GM21526 (cell line): ENCODE results near the gene TMEM150B.
"Not testable (repeated sequence)": the region's sequence is repeated elsewhere in the genome, so short reads cannot be mapped to it uniquely, and the experiment has no call there.

Source experiments
- ATAC-seq: cut with Tn5 transposase; IDR thresholded peaks from one replicate; pipeline ENCODE4 v1.9.1; 2021; ENCODE audit warnings: moderate library complexity; ENCODE audit not compliant: unreplicated experiment, low FRiP score

Gene TMEM150B

GRCh38 chr19:55339889-55340783 is 15.0 kb upstream of the TMEM150B start:
- ATAC-seq = no peak

GRCh38 chr19:55339105-55339888 is 14.2 kb upstream of the TMEM150B start, which contains the start of gene KMT5C:
TSS of gene KMT5C (plus strand) at chr19:55339876. CDS start at chr19:55341937, 2,061 bp downstream.
- peak; percentile 77 for ATAC-seq

DNA sequence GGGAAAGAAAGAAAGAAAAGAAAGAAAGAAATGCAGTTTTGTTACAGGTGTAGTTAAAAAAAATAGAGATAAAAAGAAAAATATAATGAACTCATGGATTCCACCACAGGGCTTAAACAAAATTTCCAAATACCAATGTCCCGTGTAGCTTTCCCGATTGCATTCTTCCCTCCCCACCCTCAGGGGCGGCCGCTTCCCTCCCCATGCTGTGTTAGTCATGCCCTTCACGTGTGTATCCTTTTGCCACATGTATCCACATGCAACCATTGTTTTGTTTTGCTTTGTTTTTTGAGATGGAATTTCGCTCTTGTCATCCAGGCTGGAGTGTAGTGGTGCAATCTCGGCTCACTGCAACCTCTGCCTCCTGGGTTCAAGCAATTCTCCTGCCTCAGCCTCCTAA is 11.0 kb upstream of the TMEM150B start:
- ATAC-seq = no peak

DNA sequence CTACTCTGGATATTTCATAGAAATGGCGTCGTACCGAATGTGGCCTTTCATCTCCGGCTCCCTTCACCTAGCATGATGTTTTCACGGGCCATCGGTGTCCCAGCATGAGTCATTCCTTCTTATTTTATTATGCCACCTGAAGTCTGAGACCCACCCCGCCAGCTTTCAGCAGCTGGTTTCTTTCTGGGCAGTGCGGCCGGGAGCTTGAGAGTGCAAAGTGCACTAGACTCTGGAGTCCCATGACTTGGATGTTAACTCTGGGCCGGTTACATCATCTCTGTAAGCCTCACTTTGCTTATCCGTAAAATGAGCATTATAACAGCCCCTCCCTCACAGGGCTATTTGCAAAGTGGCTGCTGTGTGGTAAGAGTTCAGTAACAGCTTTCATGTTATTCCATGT is 8.7 kb upstream of the TMEM150B start:
- no peak for ATAC-seq

- ATAC-seq = not testable (repeated sequence)
These were observed 4.7 kb upstream of the TMEM150B start for GRCh38 chr19:55329791-55330190.

GRCh38 chr19:55328774-55329318 is 3.7 kb upstream of the TMEM150B start:
- not testable (repeated sequence) for ATAC-seq

- no peak for ATAC-seq
These were observed 479 bp downstream of the TMEM150B start for GRCh38 chr19:55324662-55325061.

DNA sequence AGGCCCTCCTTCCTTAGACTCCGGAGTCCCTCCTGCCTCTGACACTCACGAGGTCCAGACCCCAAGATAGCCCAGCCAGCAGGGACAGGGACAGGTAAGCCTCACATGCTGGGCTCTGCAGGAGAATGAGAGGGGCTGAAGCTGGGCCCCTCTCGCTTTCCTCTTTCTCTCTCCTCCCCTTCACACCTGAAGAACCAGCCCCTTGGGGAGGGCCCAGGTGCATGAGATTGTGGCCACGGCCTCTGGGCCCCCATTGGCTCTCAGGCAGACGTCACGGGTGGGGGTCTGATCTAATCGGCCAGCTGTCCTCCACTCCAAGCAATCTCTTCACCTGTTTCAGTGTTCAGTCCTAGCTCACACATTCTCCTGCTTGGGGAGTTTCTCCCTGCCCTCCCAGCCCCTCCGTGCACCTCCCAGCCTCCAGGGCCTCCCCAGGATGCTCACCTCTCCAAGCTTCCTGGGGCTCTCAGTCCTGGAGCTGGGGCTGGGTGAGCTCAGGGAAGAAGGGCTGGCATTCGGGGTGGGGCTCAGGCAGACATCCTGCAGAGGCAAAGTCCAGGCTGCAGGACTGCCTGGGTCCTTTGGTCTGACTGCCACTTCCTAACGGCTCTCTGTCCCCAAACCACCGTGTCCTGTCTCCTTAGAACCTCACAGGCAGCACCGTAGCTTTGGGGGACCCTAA is 2.8 kb downstream of the TMEM150B start:
- ATAC-seq = no peak

DNA sequence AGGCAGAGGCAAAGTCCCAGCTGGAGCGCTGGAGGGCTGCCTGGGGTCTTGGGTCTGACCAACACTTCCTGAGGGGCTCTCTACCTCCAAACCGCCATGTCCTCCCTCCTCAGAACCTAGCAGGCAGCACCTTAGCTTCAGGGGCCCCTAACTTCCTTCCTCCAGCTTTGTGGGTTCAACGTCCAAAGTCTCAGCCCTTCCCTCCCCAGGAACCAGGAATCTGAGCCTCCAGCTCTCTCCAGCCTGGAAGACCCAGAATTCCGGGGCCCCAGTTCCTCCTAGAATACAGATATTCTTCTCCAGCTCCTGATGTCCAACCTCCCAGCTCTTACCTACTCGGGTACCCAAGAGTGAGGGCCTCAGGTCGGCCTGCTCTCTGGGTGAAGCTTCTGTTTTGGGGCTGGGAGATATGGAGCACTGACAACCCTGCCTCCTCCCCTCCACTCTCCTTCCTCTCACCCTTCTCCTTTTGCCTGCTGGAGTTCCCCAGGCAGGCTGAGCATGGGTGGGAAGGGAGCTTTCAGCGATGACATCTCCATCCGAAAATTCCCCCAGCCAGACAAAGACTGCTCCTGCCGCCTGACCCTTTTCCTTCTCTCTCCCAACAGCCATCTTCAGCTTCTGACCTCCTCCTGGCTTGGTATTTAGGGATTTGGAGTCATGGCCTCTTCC is 3.5 kb downstream of the TMEM150B start:
- ATAC-seq = no peak

GRCh38 chr19:55320844-55321419 is 4.2 kb downstream of the TMEM150B start:
- ATAC-seq = no peak

DNA sequence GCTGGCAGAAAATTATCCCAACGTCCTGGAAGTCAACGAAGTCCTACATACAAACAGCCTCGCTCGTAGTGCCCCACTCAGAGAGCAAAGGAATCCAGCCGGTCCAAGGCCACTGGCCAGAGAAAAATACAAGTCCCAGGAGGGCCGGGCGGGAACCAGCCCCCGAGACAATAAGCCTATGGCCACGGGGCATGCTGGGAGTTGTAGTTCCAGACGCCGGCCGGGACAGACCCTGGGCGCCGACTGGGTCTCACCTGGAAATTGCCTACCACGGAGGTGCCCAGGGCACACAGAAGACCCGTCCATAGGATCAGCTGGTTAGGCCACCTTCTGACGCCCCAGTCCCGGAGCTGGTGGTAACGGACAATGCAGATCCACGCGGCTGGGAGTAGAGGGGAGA is 5.4 kb downstream of the TMEM150B start:
- no peak for ATAC-seq

GRCh38 chr19:55316646-55317045 is 8.5 kb downstream of the TMEM150B start:
- ATAC-seq = no peak

DNA sequence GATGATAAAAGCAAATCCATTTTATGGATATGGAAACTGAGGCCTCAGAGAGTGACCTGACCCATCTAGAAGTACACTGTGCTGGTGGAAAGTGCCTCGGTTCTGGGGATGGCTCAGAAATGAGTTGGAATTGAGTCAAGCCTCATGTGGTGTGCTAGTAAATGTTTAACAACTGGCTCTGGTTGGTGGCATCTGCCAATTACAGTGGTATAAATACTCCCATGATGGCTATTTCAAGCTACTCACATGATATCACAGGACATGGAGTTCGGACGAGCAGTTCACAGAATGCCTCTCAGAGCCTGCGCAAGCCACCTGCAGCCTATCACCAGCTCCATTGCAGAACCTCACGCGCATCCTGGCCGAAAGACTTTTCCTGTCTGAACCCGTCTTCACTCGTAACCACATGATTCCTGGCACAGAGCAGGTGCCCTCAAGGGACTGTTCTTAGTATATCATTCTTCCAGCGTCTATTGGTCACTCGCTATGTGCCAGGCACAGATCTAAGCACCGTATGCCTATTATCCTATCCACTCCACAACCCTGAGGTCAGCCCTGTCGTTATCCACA is 9.1 kb downstream of the TMEM150B start:
- ATAC-seq = no peak

DNA sequence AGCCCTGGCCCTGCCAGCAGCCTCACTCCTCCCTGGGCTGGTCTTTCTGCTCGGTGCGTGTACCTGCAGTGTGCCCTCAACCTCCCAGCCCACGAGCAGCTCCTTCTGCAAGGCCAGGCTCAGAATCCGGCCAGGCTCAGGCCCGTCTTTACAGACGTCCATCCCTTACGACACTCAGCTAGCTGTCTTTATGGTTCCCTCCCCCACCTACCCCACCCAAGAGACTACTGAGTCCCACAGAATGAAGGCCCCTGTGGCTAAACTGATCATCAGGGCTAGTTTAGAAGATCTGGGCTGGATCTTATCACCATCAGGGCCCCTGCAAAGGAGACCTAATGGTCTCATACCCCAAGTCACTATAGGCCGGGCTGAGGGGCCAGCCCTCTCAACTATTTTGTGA is 10.7 kb downstream of the TMEM150B start:
- ATAC-seq = no peak

GRCh38 chr19:55312621-55313512 is 12.3 kb downstream of the TMEM150B start:
- ATAC-seq = no peak

DNA sequence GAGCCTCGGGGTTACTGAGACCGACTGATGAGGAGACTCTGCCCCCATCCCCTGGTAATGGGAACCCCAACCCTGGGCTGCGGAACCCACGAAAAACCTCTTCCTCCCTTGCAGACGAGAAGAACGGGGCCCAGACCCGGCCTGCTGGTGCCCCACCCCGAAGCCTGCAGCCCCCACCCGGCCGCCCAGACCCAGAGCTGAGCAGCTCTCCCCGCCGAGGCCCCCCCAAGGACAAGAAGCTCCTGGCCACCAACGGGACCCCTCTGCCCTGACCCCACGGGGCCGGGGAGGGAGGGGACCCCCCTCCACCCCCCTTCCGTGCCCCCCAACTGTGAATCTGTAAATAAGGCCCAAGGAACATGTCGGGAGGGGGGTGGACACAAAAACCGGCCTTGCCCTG is 13.3 kb downstream of the TMEM150B start:
- ATAC-seq = no peak

DNA sequence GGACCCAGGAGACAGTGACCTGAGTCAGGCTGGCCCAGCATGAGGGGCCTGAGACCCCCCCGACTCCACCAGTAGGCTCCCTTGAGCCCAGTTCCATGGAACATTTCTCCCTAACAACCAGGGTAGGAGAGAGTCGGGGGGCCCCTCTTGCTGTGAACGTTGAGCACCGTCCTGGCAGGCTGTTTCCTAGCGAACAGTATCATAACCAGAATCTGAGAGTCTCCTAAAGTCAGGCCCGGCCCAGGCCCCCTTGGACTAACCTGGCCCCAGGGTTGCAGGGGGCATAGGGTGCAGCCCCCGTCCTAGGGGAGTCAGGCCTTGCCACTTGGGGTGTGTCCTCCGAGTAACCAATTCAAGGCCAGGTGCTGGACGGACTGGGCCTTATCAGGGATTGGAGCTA is 13.7 kb downstream of the TMEM150B start:
- no peak for ATAC-seq

- no peak for ATAC-seq
These were observed 14.6 kb downstream of the TMEM150B start for GRCh38 chr19:55310498-55310897.
